Activated T-helper 1 cell treated with anti-CD3 and anti-CD28 coated beads, Interleukin-12 subunit alpha, Interleukin-12 subunit beta, Interleukin-2, Interleukin-4 antibody, amounts not matched to agents 30 ng/mL and 10 ng/mL and 1 ng/mL, durations not matched to agents 14 hours and 24 hours and 36 hours (primary cell): ENCODE measurements around the gene SPNS1. TPM values are rescaled to one million over a fixed set of nuclear protein-coding genes. Genes with fewer than 3 reads are reported as not detected.
"Not testable (repeated sequence)": the region's sequence is repeated elsewhere in the genome, so short reads cannot be mapped to it uniquely, and the experiment has no call there.

ENCODE experiments used
- DNase-seq: peaks from one replicate; pipeline ENCODE4 v3.0.0; 2021; ENCODE audit warnings: low spot score
- H3K27ac Mint-ChIP-seq: one replicate; pipeline ENCODE4 v1.8.0; 2021; ENCODE audit warnings: mild to moderate bottlenecking, mixed read lengths
- H3K27me3 Mint-ChIP-seq: one replicate; pipeline ENCODE4 v1.8.0; 2022; ENCODE audit warnings: mild to moderate bottlenecking, moderate library complexity, mixed read lengths; ENCODE audit not compliant: insufficient read depth
- H3K36me3 Mint-ChIP-seq: one replicate; pipeline ENCODE4 v1.8.0; 2021; ENCODE audit warnings: low read depth, mixed read lengths
- H3K4me1 Mint-ChIP-seq: one replicate; pipeline ENCODE4 v1.8.0; 2021; ENCODE audit warnings: low read depth, mixed read lengths
- H3K4me3 Mint-ChIP-seq: one replicate; pipeline ENCODE4 v1.8.0; 2021; ENCODE audit warnings: mild to moderate bottlenecking, moderate library complexity, mixed read lengths
- H3K9me3 Mint-ChIP-seq: one replicate; pipeline ENCODE4 v1.8.0; 2021; ENCODE audit warnings: mixed read lengths
- intact Hi-C: fragments of 100-400 bp; cut with micrococcal nuclease; formaldehyde crosslinking; loops from one replicate; pipeline ENCODE4 v1.15.1; 2024
- total RNA-seq: library from RNA; stranded (reverse); gene quantifications from 2 replicates; pipeline ENCODE4 v1.2.3, GENCODE V29; 2022

The SPNS1 gene
- total RNA-seq, 1 donor from 2014 or later = 26.9 TPM

GRCh38 chr16:28985211-28986041 lies 10.8 kb downstream of the SPNS1 start:
- Mint-ChIP-seq H3K4me1 (peaks cover 50% of the 10 kb centered on the region), H3K9me3 (peaks cover 3% of the 10 kb centered on the region), H3K4me3 (peak overlapping the region; percentile 90), H3K27ac (peak overlapping the region; percentile 98), H3K27me3 (no peaks in the 10 kb centered on the region), H3K36me3 (peaks cover 68% of the 10 kb centered on the region)
- intact Hi-C loops = loop anchor here (1.0 to 2.0 kb wide), 3 partner anchors 11 to 61 kb away; partner anchors contain the start of genes RABEP2 and SPNS1
- DNase-seq = no peak

- intact Hi-C loops = loop anchor here (1.0 kb wide), 1 partner anchor 26 kb away; no protein-coding TSS in a partner anchor
- peaks cover 56% of the 10 kb centered on the region for H3K4me1 Mint-ChIP-seq
- DNase-seq = no peak
- peak overlapping the region; percentile 90 for H3K4me3 Mint-ChIP-seq
- H3K9me3 Mint-ChIP-seq = peaks cover 3% of the 10 kb centered on the region
- peaks cover 68% of the 10 kb centered on the region for H3K36me3 Mint-ChIP-seq
- peak overlapping the region; percentile 98 for H3K27ac Mint-ChIP-seq
- no peaks in the 10 kb centered on the region for H3K27me3 Mint-ChIP-seq
These were observed 11.5 kb downstream of the SPNS1 start for GRCh38 chr16:28986046-28986445.

GRCh38 chr16:28986492-28986891 lies 11.9 kb downstream of the SPNS1 start:
- intact Hi-C loops = loop anchor here (1.0 kb wide), 1 partner anchor 26 kb away; no protein-coding TSS in a partner anchor
- H3K27ac Mint-ChIP-seq = peak overlapping the region; percentile 98
- H3K4me1 Mint-ChIP-seq = peaks cover 58% of the 10 kb centered on the region
- H3K4me3 Mint-ChIP-seq = peak overlapping the region; percentile 90
- no peaks in the 10 kb centered on the region for H3K27me3 Mint-ChIP-seq
- no peak for DNase-seq
- peaks cover 67% of the 10 kb centered on the region for H3K36me3 Mint-ChIP-seq
- peaks cover 3% of the 10 kb centered on the region for H3K9me3 Mint-ChIP-seq

- Mint-ChIP-seq H3K4me1 (peaks cover 58% of the 10 kb centered on the region), H3K27me3 (no peaks in the 10 kb centered on the region), H3K36me3 (peaks cover 66% of the 10 kb centered on the region), H3K4me3 (peak overlapping the region; percentile 90), H3K27ac (peak overlapping the region; percentile 94), H3K9me3 (peaks cover 3% of the 10 kb centered on the region)
- DNase-seq = no peak
- intact Hi-C loops = no loop called here
These were observed 12.7 kb downstream of the SPNS1 start for GRCh38 chr16:28987170-28987853.

GRCh38 chr16:28989363-28989762 lies 14.8 kb downstream of the SPNS1 start:
- Mint-ChIP-seq H3K4me1 (peaks cover 45% of the 10 kb centered on the region), H3K27me3 (no peaks in the 10 kb centered on the region), H3K36me3 (peaks cover 55% of the 10 kb centered on the region), H3K4me3 (peak overlapping the region; percentile 90), H3K27ac (peak overlapping the region; percentile 82), H3K9me3 (peaks cover 3% of the 10 kb centered on the region)
- no peak for DNase-seq
- intact Hi-C loops = no loop called here

- Mint-ChIP-seq H3K9me3 (peaks cover 3% of the 10 kb centered on the region), H3K36me3 (peaks cover 52% of the 10 kb centered on the region), H3K27me3 (no peaks in the 10 kb centered on the region), H3K4me1 (peaks cover 42% of the 10 kb centered on the region), H3K27ac (peak overlapping the region; percentile 82), H3K4me3 (peak overlapping the region; percentile 90)
- intact Hi-C loops = loop anchor here (1.0 to 2.0 kb wide), 4 partner anchors 16 to 39 kb away; partner anchors contain the start of gene SPNS1
- peak; percentile 29 for DNase-seq
These were observed 15.9 kb downstream of the SPNS1 start for GRCh38 chr16:28990375-28991040.

GRCh38 chr16:28991687-28992086 lies 17.1 kb downstream of the SPNS1 start:
- H3K4me3 Mint-ChIP-seq = no peak overlapping the region
- H3K9me3 Mint-ChIP-seq = peaks cover 3% of the 10 kb centered on the region
- intact Hi-C loops = loop anchor here (2.0 kb wide), 1 partner anchor 17 kb away; the partner anchor contains the start of gene SPNS1
- H3K4me1 Mint-ChIP-seq = peaks cover 42% of the 10 kb centered on the region
- DNase-seq = no peak
- H3K27ac Mint-ChIP-seq = no peak overlapping the region
- no peaks in the 10 kb centered on the region for H3K27me3 Mint-ChIP-seq
- peaks cover 42% of the 10 kb centered on the region for H3K36me3 Mint-ChIP-seq

GRCh38 chr16:28992496-28992895 lies 17.9 kb downstream of the SPNS1 start:
- intact Hi-C loops = no loop called here
- H3K4me3 Mint-ChIP-seq = no peak overlapping the region
- no peak overlapping the region for H3K27ac Mint-ChIP-seq

GRCh38 chr16:28998837-28999236 lies 24.3 kb downstream of the SPNS1 start:
- Mint-ChIP-seq H3K27ac (no peak overlapping the region), H3K9me3 (no peaks in the 10 kb centered on the region), H3K4me3 (no peak overlapping the region), H3K4me1 (no peaks in the 10 kb centered on the region), H3K36me3 (no peaks in the 10 kb centered on the region), H3K27me3 (peaks cover 3% of the 10 kb centered on the region)
- intact Hi-C loops = no loop called here
- DNase-seq = no peak

More at GRCh38 chr16:28992496-28992895, 17.9 kb downstream of the SPNS1 start:
- Mint-ChIP-seq H3K27me3 (no peaks in the 10 kb centered on the region), H3K4me1 (peaks cover 36% of the 10 kb centered on the region), H3K36me3 (peaks cover 37% of the 10 kb centered on the region), H3K9me3 (no peaks in the 10 kb centered on the region)
- no peak for DNase-seq

GRCh38 chr16:28999577-28999976 lies 25.0 kb downstream of the SPNS1 start:
- intact Hi-C loops = no loop called here
- Mint-ChIP-seq H3K9me3 (no peaks in the 10 kb centered on the region), H3K36me3 (no peaks in the 10 kb centered on the region), H3K4me1 (no peaks in the 10 kb centered on the region), H3K27me3 (peaks cover 3% of the 10 kb centered on the region), H3K27ac (no peak overlapping the region), H3K4me3 (no peak overlapping the region)
- no peak for DNase-seq

- H3K36me3 Mint-ChIP-seq = no peaks in the 10 kb centered on the region
- H3K27me3 Mint-ChIP-seq = peaks cover 3% of the 10 kb centered on the region
- H3K27ac Mint-ChIP-seq = no peak overlapping the region
- no peak overlapping the region for H3K4me3 Mint-ChIP-seq
- DNase-seq = no peak
- no peaks in the 10 kb centered on the region for H3K4me1 Mint-ChIP-seq
- no peaks in the 10 kb centered on the region for H3K9me3 Mint-ChIP-seq
- intact Hi-C loops = no loop called here
These were observed 25.4 kb downstream of the SPNS1 start for GRCh38 chr16:29000019-29000418.

- intact Hi-C loops, H3K27ac Mint-ChIP-seq, DNase-seq, H3K9me3 Mint-ChIP-seq, H3K4me3 Mint-ChIP-seq, H3K36me3 Mint-ChIP-seq, H3K27me3 Mint-ChIP-seq: not testable (repeated sequence)
- peaks cover 31% of the 10 kb centered on the region for H3K4me1 Mint-ChIP-seq
These were observed 30.0 kb downstream of the SPNS1 start for GRCh38 chr16:29004496-29005139.
